Measurements from ENCODE around the gene ZBED4.

ZBED4 gene

GRCh38 chr22:49863931-49864330 lies 10.3 kb downstream of the ZBED4 start:
- Histone ChIP-seq H3K4me3 (no peak overlapping the region), H3K4me1 (no peaks in the 10 kb centered on the region), H3K9me3 (peaks cover 0 to 34% (median 23%) of the 10 kb centered on the region in 3 donors), H3K27ac (no peak overlapping the region), H3K27me3 (no peaks in the 10 kb centered on the region), H3K36me3 (peaks cover 0 to 30% (median 6%) of the 10 kb centered on the region in 3 donors)
- intact Hi-C loops (cut with DNase I; ENCODE audit: low total_unique reads): no loop called here
- no peak for TF ChIP-seq CTCF (IDR thresholded peaks at IDR 0.05)
- DNase-seq: peak in 1 of 2 donors; percentile 20

GRCh38 chr22:49865156-49865555 lies 11.5 kb downstream of the ZBED4 start:
- no peak for TF ChIP-seq CTCF (IDR thresholded peaks at IDR 0.05)
- H3K36me3 ChIP-seq: peaks cover 4 to 42% (median 6%) of the 10 kb centered on the region in 3 donors
- no peak for DNase-seq
- H3K9me3 ChIP-seq: peaks cover 5 to 46% (median 34%) of the 10 kb centered on the region in 3 donors
- H3K27ac ChIP-seq: no peak overlapping the region
- intact Hi-C loops (cut with DNase I; ENCODE audit: low total_unique reads): no loop called here
- H3K4me1 ChIP-seq: no peaks in the 10 kb centered on the region
- no peaks in the 10 kb centered on the region for H3K27me3 ChIP-seq
- no peak overlapping the region for H3K4me3 ChIP-seq

GRCh38 chr22:49866134-49866533 lies 12.5 kb downstream of the ZBED4 start:
- Histone ChIP-seq H3K36me3 (peaks cover 4 to 43% (median 6%) of the 10 kb centered on the region in 3 donors), H3K4me1 (no peaks in the 10 kb centered on the region), H3K4me3 (no peak overlapping the region), H3K9me3 (peaks cover 6 to 52% (median 34%) of the 10 kb centered on the region in 3 donors), H3K27me3 (no peaks in the 10 kb centered on the region), H3K27ac (no peak overlapping the region)
- intact Hi-C loops (cut with DNase I; ENCODE audit: low total_unique reads): no loop called here
- no peak for DNase-seq
- TF ChIP-seq CTCF (IDR thresholded peaks at IDR 0.05): no peak

- no peak for DNase-seq
- no peak overlapping the region for H3K4me3 ChIP-seq
- TF ChIP-seq CTCF (IDR thresholded peaks at IDR 0.05): no peak
- peaks cover 4 to 43% (median 6%) of the 10 kb centered on the region in 3 donors for H3K36me3 ChIP-seq
- peaks cover 6 to 52% (median 34%) of the 10 kb centered on the region in 3 donors for H3K9me3 ChIP-seq
- H3K27ac ChIP-seq: no peak overlapping the region
- no peaks in the 10 kb centered on the region for H3K4me1 ChIP-seq
- intact Hi-C loops (cut with DNase I; ENCODE audit: low total_unique reads): no loop called here
- no peaks in the 10 kb centered on the region for H3K27me3 ChIP-seq
Observed at GRCh38 chr22:49866646-49867045, 13.0 kb downstream of the ZBED4 start.

- no peaks in the 10 kb centered on the region for H3K4me1 ChIP-seq
- H3K27ac ChIP-seq: no peak overlapping the region
- no peak overlapping the region for H3K4me3 ChIP-seq
- no peak for DNase-seq
- peaks cover 6 to 58% (median 34%) of the 10 kb centered on the region in 3 donors for H3K9me3 ChIP-seq
- TF ChIP-seq CTCF (IDR thresholded peaks at IDR 0.05): no peak
- no peaks in the 10 kb centered on the region for H3K27me3 ChIP-seq
- H3K36me3 ChIP-seq: peaks cover 4 to 43% (median 6%) of the 10 kb centered on the region in 3 donors
- intact Hi-C loops (cut with DNase I; ENCODE audit: low total_unique reads): no loop called here
Observed at GRCh38 chr22:49867303-49868265, 13.9 kb downstream of the ZBED4 start.
